ENCODE measurements around the gene SUGCT.

Gene SUGCT

GRCh38 chr7:40848541-40849221 is 713.9 kb downstream of the SUGCT start:
- DNase-seq, result no peak

GRCh38 chr7:40850017-40850416 is 715.2 kb downstream of the SUGCT start:
- no peak for DNase-seq

- no peak for DNase-seq
Observed at GRCh38 chr7:40851001-40851400, 716.2 kb downstream of the SUGCT start.

- no peak for DNase-seq
Observed at GRCh38 chr7:40859076-40859475, 724.3 kb downstream of the SUGCT start.

- DNase-seq, result no peak
Observed at GRCh38 chr7:40859965-40860543, 725.2 kb downstream of the SUGCT start.

GRCh38 chr7:40865441-40866233 is 730.8 kb downstream of the SUGCT start:
- no peak for DNase-seq

GRCh38 chr7:40866601-40867000 is 731.8 kb downstream of the SUGCT start:
- DNase-seq, result no peak

GRCh38 chr7:40870108-40870507 is 735.3 kb downstream of the SUGCT start:
- DNase-seq, result no peak

GRCh38 chr7:40873248-40873647 is 738.4 kb downstream of the SUGCT start:
- no peak for DNase-seq

GRCh38 chr7:40874756-40875155 is 740.0 kb downstream of the SUGCT start:
- no peak for DNase-seq

GRCh38 chr7:40876601-40877000 is 741.8 kb downstream of the SUGCT start:
- DNase-seq, result no peak

- no peak for DNase-seq
Observed at GRCh38 chr7:40879941-40880543, 745.2 kb downstream of the SUGCT start.

GRCh38 chr7:40880581-40880980 is 745.8 kb downstream of the SUGCT start:
- DNase-seq, result no peak

- no peak for DNase-seq
Observed at GRCh38 chr7:40881405-40881926, 746.7 kb downstream of the SUGCT start.

GRCh38 chr7:40882071-40882658 is 747.4 kb downstream of the SUGCT start:
- DNase-seq, result no peak

- no peak for DNase-seq
Observed at GRCh38 chr7:40883826-40884225, 749.0 kb downstream of the SUGCT start.

- DNase-seq, result no peak
Observed at GRCh38 chr7:40884241-40884640, 749.4 kb downstream of the SUGCT start.

GRCh38 chr7:40885503-40885902 is 750.7 kb downstream of the SUGCT start:
- DNase-seq, result no peak

GRCh38 chr7:40887099-40887498 is 752.3 kb downstream of the SUGCT start:
- DNase-seq, result no peak

GRCh38 chr7:40888499-40888898 is 753.7 kb downstream of the SUGCT start:
- no peak for DNase-seq

- no peak for DNase-seq
Observed at GRCh38 chr7:40889099-40889498, 754.3 kb downstream of the SUGCT start.

- no peak for DNase-seq
Observed at GRCh38 chr7:40889539-40889938, 754.7 kb downstream of the SUGCT start.

Measured in anterior cingulate cortex (tissue), 58 donors.